Fibroblast of pulmonary artery (primary cell): ENCODE data around the gene MEOX1.

Experiments
- DNase-seq: peaks from one replicate; pipeline ENCODE4 v3.0.0-alpha.2; 2010; ENCODE audit warnings: low read depth
- H3K4me3 ChIP-seq: replicated peaks from 2 replicates; pipeline ENCODE4 v1.5.1; 2011; ENCODE audit warnings: low read depth, mild to moderate bottlenecking, control low read depth, low read length, moderate library complexity
- TF ChIP-seq, protein P1 (sequence below): IDR thresholded peaks from 2 replicates; pipeline ENCODE4 v1.5.1; 2011; ENCODE audit warnings: mild to moderate bottlenecking, control low read depth, low read length, inconsistent platforms; ENCODE audit errors: missing control alignments

MEOX1 gene

DNA sequence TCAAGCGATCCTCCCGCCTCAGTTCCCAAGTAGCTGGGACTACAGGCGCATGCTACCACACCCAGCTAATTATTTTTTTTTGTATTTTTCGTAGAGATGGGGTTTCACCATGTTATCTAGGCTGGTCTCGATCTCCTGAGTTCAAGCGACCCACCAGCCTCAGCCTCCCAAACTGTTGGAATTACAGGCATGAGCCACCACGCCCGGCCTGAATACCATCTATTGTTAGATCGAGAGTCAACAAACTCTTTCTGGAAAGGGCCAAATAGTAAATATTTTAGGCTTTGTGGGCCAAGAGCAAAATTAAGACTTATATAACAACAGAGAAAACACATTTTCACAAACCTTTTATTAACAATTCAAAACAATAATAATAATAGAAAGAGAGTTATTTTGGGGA is 41.6 kb downstream of the MEOX1 start:
- H3K4me3 ChIP-seq = no peak overlapping the region
- TF ChIP-seq, protein P1, sequence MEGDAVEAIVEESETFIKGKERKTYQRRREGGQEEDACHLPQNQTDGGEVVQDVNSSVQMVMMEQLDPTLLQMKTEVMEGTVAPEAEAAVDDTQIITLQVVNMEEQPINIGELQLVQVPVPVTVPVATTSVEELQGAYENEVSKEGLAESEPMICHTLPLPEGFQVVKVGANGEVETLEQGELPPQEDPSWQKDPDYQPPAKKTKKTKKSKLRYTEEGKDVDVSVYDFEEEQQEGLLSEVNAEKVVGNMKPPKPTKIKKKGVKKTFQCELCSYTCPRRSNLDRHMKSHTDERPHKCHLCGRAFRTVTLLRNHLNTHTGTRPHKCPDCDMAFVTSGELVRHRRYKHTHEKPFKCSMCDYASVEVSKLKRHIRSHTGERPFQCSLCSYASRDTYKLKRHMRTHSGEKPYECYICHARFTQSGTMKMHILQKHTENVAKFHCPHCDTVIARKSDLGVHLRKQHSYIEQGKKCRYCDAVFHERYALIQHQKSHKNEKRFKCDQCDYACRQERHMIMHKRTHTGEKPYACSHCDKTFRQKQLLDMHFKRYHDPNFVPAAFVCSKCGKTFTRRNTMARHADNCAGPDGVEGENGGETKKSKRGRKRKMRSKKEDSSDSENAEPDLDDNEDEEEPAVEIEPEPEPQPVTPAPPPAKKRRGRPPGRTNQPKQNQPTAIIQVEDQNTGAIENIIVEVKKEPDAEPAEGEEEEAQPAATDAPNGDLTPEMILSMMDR = no peak
- DNase-seq = no peak

DNA sequence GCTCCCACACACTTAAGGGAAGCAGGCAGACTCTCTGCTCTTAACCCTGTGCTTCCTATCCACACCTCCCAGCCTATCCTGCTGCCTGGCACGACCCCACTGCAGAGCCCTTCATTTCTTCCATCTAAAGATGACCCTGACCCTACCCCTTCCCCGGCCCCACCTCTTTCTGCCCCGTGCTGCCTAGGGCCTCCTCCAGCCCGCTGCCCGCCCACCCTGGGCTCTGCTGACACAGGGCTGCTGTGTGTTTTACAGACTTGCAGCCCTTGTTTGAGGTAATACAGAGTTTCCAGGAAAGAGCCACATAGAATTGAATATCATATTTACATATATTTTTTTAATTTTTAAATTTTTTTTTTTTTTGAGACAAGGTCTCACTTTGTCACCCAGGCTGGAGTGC is 42.0 kb downstream of the MEOX1 start:
- TF ChIP-seq, protein P1 = no peak
- no peak for DNase-seq
- H3K4me3 ChIP-seq = no peak overlapping the region

DNA sequence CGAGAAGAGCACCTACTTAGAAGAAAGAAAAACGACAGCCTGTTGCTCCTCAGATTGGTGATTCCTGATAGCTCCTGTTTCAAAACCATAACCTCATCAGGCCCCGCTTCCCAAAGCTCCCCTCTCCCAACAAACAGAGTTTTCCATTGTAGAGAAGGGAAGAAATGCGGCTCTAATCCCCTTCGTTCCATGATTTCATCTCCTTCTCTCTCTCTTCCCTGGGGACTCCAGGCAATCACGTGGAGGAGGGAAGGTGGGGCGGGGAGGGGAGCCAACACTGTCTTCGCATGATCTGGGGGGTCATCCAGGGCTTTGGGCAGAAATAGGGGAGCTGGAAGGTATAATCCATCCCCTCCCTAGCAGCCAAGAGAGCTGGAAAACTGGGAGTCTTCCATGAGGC is 43.4 kb downstream of the MEOX1 start:
- no peak for DNase-seq
- no peak overlapping the region for H3K4me3 ChIP-seq
- TF ChIP-seq, protein P1 = no peak

DNA sequence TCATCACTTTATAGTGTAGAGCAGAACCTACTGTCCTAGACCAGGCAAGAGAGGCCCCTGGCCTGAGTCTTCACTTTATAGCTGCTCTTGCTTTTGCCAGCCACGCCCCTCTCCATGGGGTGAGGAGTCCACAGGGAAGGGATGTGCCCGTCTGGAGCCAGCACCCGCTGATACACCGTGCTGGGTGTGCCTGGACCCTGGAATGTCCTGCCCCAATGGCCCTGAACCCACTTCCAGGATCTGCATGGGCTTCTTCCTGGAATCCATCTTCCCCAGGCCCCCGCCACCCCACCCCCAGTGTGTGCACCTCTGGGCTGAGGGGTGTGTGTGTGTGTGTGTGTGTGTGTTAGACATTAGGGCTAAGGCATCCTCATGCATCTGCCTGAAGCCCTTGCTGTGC is 44.9 kb downstream of the MEOX1 start:
- H3K4me3 ChIP-seq = no peak overlapping the region
- DNase-seq = no peak
- TF ChIP-seq, protein P1 = no peak

DNA sequence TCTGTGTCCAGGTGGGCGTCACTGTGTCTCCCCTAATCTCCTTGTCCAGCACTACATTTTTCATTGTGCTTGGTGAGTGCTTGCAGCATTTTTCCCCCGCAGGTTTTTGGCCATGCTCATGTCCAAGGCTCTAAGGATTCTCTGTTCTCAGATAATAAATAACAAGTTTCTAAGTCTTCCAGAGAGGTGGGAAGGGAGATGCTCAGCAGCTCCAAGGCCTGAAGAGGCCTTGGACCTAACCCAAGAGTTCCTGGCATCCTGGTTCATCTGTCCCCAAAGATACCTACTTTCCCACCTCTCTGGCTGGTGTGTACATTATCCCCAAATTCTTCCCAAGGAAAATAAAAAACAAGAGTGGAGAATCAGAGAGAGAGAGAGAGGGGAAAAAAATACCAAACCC is 45.3 kb downstream of the MEOX1 start:
- H3K4me3 ChIP-seq = no peak overlapping the region
- DNase-seq = no peak
- TF ChIP-seq, protein P1 = no peak

DNA sequence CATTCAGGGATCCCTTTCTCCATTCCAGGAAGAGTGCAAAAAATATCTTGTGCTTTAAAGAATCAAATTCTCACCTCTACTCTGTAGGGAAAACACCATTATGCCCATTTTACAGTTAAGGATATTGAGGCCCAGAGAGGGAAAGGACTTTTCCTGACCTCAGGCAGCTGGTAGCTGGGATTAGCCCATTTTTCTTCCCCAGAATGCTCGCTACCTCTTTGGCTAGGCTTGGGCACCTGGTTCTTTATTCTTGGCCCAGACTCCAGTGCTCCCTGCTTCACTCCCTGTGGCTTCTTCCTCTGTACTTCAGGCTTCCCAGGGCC is 45.7 kb downstream of the MEOX1 start:
- H3K4me3 ChIP-seq = no peak overlapping the region
- DNase-seq = no peak
- TF ChIP-seq, protein P1 = no peak

DNA sequence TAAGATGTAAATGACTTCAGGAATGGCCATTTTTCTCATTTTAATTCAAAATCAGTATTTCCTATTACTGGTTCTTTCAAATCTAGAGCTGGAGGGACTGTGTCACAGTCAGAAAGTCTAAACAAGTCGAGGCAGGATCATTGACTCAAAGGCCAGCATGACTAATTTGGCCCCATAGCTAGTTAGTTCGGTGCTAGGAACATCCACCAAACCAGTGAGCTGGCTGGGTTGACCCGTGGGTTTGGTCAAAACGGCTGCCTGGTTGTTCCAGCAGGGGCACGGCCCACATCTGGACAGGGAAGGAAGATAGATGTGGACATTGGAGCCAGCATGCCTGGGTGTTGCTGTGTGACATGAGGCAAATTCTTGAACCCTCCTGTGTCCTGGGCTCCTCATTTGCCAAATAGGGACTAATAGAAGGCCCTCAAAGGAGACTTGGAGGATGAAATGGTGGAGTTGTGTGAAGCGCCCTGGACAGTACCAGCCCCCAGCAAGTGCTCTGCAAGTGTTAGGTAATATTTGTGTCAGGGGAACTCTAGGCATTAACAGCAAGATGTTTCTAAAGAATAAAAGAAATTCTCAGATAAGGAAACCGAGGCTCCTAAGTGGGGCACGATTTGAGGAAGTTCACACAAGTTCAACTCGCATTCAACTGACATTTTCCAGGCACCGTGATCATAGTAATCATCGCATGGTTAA is 46.2 kb downstream of the MEOX1 start:
- DNase-seq = no peak
- no peak overlapping the region for H3K4me3 ChIP-seq
- TF ChIP-seq, protein P1 = no peak
